Smooth muscle cell (in vitro differentiated cells): Measurements from ENCODE around the gene MBD3L2B. TPM values are rescaled to one million over a fixed set of nuclear protein-coding genes. Genes with fewer than 3 reads are reported as not detected.

Experiments
- DNase-seq: peaks from one replicate; lab custom pipeline; 2025; ENCODE audit not compliant: unreplicated experiment; lab: John Stamatoyannopoulos, UW
- H2AFZ ChIP-seq: fragments of 200-600 bp; sonication (generic); 2 replicates; pipeline ENCODE4 v1.6.0; 2016; ENCODE audit warnings: antibody characterized with exemption, low read depth, mild to moderate bottlenecking
- H3F3A ChIP-seq: fragments of 200-600 bp; sonication (generic); 2 replicates; pipeline ENCODE4 v1.6.0; 2017; ENCODE audit warnings: antibody characterized with exemption, low read depth
- H3K27ac ChIP-seq: fragments of 200-600 bp; sonication (generic); 2 replicates; pipeline ENCODE4 v1.5.1; 2016; ENCODE audit warnings: low read depth, mild to moderate bottlenecking
- H3K27me3 ChIP-seq: fragments of 200-600 bp; sonication (generic); 2 replicates; pipeline ENCODE4 v1.6.1; 2016; ENCODE audit warnings: low read depth, mild to moderate bottlenecking
- H3K36me3 ChIP-seq: fragments of 200-600 bp; sonication (generic); 2 replicates; pipeline ENCODE4 v1.5.1; 2016; ENCODE audit warnings: low read depth
- H3K4me1 ChIP-seq: fragments of 200-600 bp; sonication (generic); 2 replicates; pipeline ENCODE4 v1.5.1; 2016; ENCODE audit warnings: low read depth
- H3K4me2 ChIP-seq: fragments of 200-600 bp; sonication (generic); 2 replicates; pipeline ENCODE4 v1.6.0; 2016; ENCODE audit warnings: mild to moderate bottlenecking
- H3K4me3 ChIP-seq: fragments of 200-600 bp; sonication (generic); 2 replicates; pipeline ENCODE4 v1.5.1; 2016; ENCODE audit warnings: mild to moderate bottlenecking
- H3K79me2 ChIP-seq: fragments of 200-600 bp; sonication (generic); 2 replicates; pipeline ENCODE4 v1.6.0; 2016; ENCODE audit warnings: low read depth, mild to moderate bottlenecking
- H3K9ac ChIP-seq: fragments of 200-600 bp; sonication (generic); 2 replicates; pipeline ENCODE4 v1.6.0; 2016; ENCODE audit warnings: low read depth
- H3K9me3 ChIP-seq: fragments of 200-600 bp; sonication (generic); replicated peaks from 2 replicates; pipeline ENCODE4 v1.5.1; 2016; ENCODE audit warnings: low read depth
- H4K20me1 ChIP-seq: fragments of 200-600 bp; sonication (generic); 2 replicates; pipeline ENCODE4 v1.6.0; 2016; ENCODE audit warnings: low read depth
- WGBS: methylation state at CpG from one replicate; pipeline ENCODE4 v1.1.7; 2016; ENCODE audit warnings: low lambda C conversion rate; 5-methylcytosine and 5-hydroxymethylcytosine counted together
- polyA plus RNA-seq: library from polyadenylated mRNA; unstranded; fragments of >200 nt; fragmentation: Nextera tagmentation; extraction: Ambion mirVana; gene quantifications from 2 replicates; pipeline ENCODE4 v1.2.1, GENCODE V29; 2016
- total RNA-seq: library from RNA; depleted of rRNA; stranded (reverse); fragments of >200 nt; gene quantifications from 2 replicates; pipeline ENCODE4 v1.2.3, GENCODE V29; 2014
- TF ChIP-seq, protein P1 (sequence below): fragments of 200-600 bp; sonication (generic); IDR thresholded peaks from 2 replicates; pipeline ENCODE4 v1.5.1; 2017; ENCODE audit warnings: borderline replicate concordance, mild to moderate bottlenecking, antibody characterized with exemption; ENCODE audit not compliant: insufficient read depth, poor library complexity, severe bottlenecking

Gene MBD3L2B
- total and polyA plus RNA-seq, 2 experiments from 2014 or later, result not detected

DNA sequence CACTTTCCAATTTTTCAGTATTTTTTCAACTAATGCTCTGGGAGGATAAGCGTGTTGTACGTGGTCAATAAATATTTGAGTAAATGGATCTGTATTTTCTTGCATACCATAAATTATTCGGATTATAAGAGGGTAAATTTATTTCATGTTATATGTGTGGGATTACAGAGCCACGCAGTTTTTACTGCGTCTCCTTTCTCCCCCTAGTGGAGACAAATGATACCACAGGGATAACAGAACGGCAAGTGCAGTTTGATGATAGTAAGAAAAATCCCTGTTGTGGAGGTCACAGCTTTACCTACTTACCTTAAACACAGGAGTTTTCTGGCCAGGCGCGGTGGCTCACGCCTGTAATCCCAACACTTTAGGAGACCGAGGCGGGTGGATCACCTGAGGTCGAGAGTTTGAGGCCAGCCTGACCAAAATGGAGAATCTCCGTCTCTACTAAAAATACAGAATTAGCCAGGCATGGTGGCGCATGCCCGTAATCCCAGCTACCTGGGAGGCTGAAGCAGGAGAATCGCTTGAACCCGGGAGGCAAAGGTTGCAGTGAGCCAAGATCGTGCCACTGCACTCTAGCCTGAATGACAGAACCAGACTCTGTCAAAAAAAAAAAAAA lies 16.8 kb downstream of the MBD3L2B start:
- Histone ChIP-seq H3K27me3 (no peaks in the 10 kb centered on the region), H3K4me1 (no peaks in the 10 kb centered on the region), H3K4me3 (no peak overlapping the region), H3K27ac (no peak overlapping the region), H3K79me2 (no peaks in the 10 kb centered on the region), H2AFZ (no peak overlapping the region), H3K4me2 (no peak overlapping the region), H3K9ac (no peak overlapping the region), H3F3A (no peaks in the 10 kb centered on the region), H3K9me3 (no peaks in the 10 kb centered on the region), H4K20me1 (no peaks in the 10 kb centered on the region), H3K36me3 (no peaks in the 10 kb centered on the region)
- DNase-seq, result no peak
- WGBS, result 29% methylated on average over 18 of the region's 18 CpGs
- TF ChIP-seq, protein P1, sequence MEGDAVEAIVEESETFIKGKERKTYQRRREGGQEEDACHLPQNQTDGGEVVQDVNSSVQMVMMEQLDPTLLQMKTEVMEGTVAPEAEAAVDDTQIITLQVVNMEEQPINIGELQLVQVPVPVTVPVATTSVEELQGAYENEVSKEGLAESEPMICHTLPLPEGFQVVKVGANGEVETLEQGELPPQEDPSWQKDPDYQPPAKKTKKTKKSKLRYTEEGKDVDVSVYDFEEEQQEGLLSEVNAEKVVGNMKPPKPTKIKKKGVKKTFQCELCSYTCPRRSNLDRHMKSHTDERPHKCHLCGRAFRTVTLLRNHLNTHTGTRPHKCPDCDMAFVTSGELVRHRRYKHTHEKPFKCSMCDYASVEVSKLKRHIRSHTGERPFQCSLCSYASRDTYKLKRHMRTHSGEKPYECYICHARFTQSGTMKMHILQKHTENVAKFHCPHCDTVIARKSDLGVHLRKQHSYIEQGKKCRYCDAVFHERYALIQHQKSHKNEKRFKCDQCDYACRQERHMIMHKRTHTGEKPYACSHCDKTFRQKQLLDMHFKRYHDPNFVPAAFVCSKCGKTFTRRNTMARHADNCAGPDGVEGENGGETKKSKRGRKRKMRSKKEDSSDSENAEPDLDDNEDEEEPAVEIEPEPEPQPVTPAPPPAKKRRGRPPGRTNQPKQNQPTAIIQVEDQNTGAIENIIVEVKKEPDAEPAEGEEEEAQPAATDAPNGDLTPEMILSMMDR, result peak; percentile 56

DNA sequence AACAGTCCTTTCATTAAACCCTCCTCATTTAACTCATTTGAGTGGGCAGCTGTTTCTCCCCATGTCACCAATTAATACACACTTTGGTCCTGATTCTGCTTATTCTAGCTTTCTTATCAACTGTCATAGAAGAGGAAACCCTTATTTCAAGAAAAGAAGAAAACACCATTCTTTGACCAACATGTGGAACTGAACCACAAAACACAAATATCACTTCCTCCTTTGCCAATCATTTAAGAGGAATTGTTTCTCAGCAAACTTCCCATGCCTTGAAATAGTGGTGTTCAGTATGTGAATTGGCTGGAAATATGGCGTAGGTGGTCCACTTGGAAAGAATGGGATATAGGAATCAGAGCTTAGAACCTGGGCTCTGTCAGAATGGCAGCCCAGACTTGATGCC lies 20.4 kb downstream of the MBD3L2B start:
- WGBS, result 60% methylated on average over 1 of the region's 1 CpG
- Histone ChIP-seq H2AFZ (no peak overlapping the region), H3K4me3 (no peak overlapping the region), H3K4me1 (no peaks in the 10 kb centered on the region), H3K9me3 (no peaks in the 10 kb centered on the region), H3F3A (no peaks in the 10 kb centered on the region), H4K20me1 (no peaks in the 10 kb centered on the region), H3K27ac (no peak overlapping the region), H3K27me3 (no peaks in the 10 kb centered on the region), H3K9ac (no peak overlapping the region), H3K4me2 (no peak overlapping the region), H3K79me2 (no peaks in the 10 kb centered on the region), H3K36me3 (no peaks in the 10 kb centered on the region)
- no peak for DNase-seq
- TF ChIP-seq, protein P1, result no peak

DNA sequence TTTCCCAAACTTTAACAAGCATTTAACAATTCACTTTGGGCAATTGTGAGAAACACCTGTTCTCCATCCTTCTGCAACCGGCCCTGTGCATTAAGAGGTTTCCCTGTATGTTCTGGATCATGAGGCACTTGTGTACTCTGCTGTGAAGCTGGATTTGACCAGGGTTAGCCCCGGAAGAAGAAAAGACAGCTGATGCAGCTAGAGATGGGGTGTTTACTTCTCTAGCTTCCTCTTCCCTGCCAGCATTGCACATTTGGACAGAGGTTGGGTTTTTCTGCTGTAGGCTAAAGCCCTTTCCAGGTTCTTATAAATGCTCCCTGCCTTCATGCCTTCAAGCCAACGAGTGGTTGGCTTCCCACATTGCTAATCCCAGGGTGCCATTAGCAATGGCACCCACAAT lies 20.9 kb downstream of the MBD3L2B start:
- Histone ChIP-seq H3K9me3 (no peaks in the 10 kb centered on the region), H3K4me1 (no peaks in the 10 kb centered on the region), H2AFZ (no peak overlapping the region), H3F3A (no peaks in the 10 kb centered on the region), H3K4me2 (no peak overlapping the region), H3K27ac (no peak overlapping the region), H3K4me3 (no peak overlapping the region), H3K36me3 (no peaks in the 10 kb centered on the region), H3K27me3 (no peaks in the 10 kb centered on the region), H3K79me2 (no peaks in the 10 kb centered on the region), H3K9ac (no peak overlapping the region), H4K20me1 (no peaks in the 10 kb centered on the region)
- TF ChIP-seq, protein P1, result no peak
- WGBS, result 39% methylated on average over 3 of the region's 3 CpGs
- no peak for DNase-seq

DNA sequence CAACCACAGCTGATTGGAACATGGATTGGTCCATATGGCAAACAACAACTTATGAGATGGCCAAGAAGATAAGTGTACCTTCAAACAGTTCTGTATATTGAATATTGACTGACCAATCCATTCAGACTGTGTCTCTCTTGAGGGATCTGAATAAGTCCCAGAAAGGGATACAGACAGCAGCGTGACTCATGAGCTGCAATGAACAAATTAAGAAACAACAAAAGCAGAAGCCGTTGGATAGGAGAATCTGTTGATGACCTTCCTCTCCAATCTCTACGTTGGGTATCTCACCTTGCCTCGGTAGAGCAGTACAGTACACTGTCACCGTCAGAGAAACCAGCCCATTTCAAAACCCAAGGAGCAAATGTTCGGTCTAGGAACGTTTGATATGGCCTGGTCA lies 21.3 kb downstream of the MBD3L2B start:
- H4K20me1 ChIP-seq, result no peaks in the 10 kb centered on the region
- TF ChIP-seq, protein P1, result no peak
- no peaks in the 10 kb centered on the region for H3K27me3 ChIP-seq
- no peaks in the 10 kb centered on the region for H3K36me3 ChIP-seq
- DNase-seq, result no peak
- H3K4me3 ChIP-seq, result no peak overlapping the region
- H3K27ac ChIP-seq, result no peak overlapping the region
- H3K4me2 ChIP-seq, result no peak overlapping the region
- H3K9me3 ChIP-seq, result no peaks in the 10 kb centered on the region
- WGBS, result 64% methylated on average over 7 of the region's 7 CpGs
- H3F3A ChIP-seq, result no peaks in the 10 kb centered on the region
- H3K9ac ChIP-seq, result no peak overlapping the region
- H3K79me2 ChIP-seq, result no peaks in the 10 kb centered on the region
- no peaks in the 10 kb centered on the region for H3K4me1 ChIP-seq
- no peak overlapping the region for H2AFZ ChIP-seq
